GM12801 (cell line): ENCODE results near the gene EXOC3L2.

Experiments
- TF ChIP-seq, protein P1 (sequence below): IDR thresholded peaks from one replicate; pipeline ENCODE4 v1.5.1; 2011; ENCODE audit warnings: control low read depth; ENCODE audit not compliant: insufficient read length; ENCODE audit errors: extremely low read depth

Gene EXOC3L2

DNA sequence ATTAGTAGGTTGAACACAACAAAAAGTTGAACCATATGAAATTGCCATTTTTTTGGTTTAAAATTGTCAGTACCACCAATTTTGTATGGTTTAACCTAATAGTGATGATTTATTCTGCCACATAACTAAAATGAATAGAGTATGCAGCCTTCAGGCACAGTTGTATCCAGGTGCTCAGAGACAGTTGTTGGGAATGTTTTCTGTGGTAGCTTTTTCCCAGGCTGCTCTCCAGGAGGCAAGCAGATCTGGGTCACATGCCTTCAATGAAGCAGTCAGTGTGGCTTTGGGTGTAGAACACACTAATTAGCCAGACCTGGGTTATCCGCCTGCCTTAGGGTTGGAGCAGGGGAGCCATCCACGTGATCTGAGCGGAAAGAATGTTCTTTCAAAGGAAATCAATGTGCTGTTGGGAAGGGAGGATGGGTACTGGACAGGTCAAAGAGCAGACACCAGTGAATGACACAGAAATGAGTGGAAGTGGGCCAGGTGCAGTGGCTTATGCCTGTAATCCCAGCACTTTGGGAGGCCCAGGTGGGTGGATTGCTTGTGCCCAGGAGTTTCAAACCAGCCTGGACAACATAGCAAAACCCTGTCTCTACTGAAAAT is 34.5 kb upstream of the EXOC3L2 start:
- TF ChIP-seq, protein P1, sequence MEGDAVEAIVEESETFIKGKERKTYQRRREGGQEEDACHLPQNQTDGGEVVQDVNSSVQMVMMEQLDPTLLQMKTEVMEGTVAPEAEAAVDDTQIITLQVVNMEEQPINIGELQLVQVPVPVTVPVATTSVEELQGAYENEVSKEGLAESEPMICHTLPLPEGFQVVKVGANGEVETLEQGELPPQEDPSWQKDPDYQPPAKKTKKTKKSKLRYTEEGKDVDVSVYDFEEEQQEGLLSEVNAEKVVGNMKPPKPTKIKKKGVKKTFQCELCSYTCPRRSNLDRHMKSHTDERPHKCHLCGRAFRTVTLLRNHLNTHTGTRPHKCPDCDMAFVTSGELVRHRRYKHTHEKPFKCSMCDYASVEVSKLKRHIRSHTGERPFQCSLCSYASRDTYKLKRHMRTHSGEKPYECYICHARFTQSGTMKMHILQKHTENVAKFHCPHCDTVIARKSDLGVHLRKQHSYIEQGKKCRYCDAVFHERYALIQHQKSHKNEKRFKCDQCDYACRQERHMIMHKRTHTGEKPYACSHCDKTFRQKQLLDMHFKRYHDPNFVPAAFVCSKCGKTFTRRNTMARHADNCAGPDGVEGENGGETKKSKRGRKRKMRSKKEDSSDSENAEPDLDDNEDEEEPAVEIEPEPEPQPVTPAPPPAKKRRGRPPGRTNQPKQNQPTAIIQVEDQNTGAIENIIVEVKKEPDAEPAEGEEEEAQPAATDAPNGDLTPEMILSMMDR, result no peak

GRCh38 chr19:45278087-45278486 is 32.9 kb upstream of the EXOC3L2 start:
- TF ChIP-seq, protein P1, result no peak

- TF ChIP-seq, protein P1, result no peak
Observed at GRCh38 chr19:45276284-45276687, 31.1 kb upstream of the EXOC3L2 start.

GRCh38 chr19:45275370-45275971 is 30.3 kb upstream of the EXOC3L2 start:
- TF ChIP-seq, protein P1, result no peak

DNA sequence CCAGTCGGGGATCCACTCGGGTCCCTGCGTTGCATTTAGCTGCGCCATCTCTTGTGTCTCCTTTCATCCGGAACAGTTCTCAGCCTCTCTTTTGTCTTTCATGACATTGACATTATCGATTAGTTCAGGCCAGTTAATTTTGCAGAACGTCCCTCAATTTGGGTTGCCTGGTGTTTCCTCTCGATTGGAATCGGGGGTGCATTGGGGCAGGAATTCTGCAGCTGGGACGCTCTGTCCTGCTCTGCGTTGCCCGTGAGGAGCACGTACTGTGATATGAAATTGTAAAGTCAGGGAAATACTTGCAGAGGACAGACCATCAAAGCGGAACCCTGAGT is 28.3 kb upstream of the EXOC3L2 start:
- TF ChIP-seq, protein P1, result no peak

DNA sequence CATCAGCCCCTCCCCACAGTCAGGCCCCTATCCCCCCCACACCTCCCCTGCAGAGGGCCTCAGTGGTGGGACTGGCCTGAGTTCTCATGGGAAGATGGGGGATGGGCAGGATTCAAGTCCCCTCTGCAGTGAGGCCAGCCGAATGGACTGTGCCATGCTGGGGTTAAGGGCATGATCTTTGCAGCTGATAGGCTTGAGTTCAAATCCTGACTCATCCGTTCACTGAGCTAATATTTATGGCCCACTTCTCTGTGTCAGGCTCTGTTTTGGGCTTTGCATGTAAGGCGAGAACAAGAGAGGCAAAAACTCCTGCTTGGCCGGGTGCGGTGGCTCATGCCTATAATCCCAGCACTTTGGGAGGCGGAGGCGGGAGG is 26.5 kb upstream of the EXOC3L2 start:
- TF ChIP-seq, protein P1, result no peak

DNA sequence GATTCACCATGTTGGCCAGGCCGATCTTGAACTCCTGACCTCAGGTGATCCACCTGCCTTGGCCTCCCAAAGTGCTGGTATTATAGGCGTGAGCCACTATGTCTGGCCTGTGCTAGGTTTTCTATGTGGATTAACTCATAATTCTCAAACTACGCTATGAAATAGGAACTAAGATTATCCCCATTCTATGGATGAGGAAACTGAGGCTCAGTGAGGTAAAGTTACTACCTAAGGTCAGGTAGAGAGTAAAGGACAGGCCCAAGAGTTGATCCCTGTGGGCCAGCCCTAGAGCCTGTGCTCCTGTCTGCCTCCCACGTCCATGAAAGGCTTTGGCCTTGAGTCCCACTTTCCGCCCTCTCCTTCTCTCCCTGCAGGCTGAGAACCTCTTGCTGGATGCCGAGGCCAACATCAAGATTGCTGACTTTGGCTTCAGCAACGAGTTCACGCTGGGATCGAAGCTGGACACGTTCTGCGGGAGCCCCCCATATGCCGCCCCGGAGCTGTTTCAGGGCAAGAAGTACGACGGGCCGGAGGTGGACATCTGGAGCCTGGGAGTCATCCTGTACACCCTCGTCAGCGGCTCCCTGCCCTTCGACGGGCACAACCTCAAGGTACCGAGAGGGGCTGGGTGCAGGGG is 26.0 kb upstream of the EXOC3L2 start:
- TF ChIP-seq, protein P1, result no peak
